DMS153 (cell line): ENCODE results near the gene TNFAIP8.

Source experiments
- DNase-seq: peaks from one replicate; lab custom pipeline; 2025; lab: John Stamatoyannopoulos, UW

Gene TNFAIP8

GRCh38 chr5:119355685-119356611, at the start of gene TNFAIP8:
TSS of gene TNFAIP8 (plus strand) at chr5:119356019. CDS start at chr5:119356091, 72 bp downstream.
- no peak for DNase-seq

GRCh38 chr5:119307170-119307569, 48.6 kb upstream of the TNFAIP8 start:
- DNase-seq = no peak

GRCh38 chr5:119309326-119309725, 46.5 kb upstream of the TNFAIP8 start:
- DNase-seq = no peak

GRCh38 chr5:119311688-119312087, 44.1 kb upstream of the TNFAIP8 start:
- no peak for DNase-seq

- DNase-seq = no peak
Observed at GRCh38 chr5:119312403-119312802, 43.4 kb upstream of the TNFAIP8 start.

GRCh38 chr5:119313197-119313596, 42.6 kb upstream of the TNFAIP8 start:
- no peak for DNase-seq

- DNase-seq = no peak
Observed at GRCh38 chr5:119313658-119314605, 41.9 kb upstream of the TNFAIP8 start.

- no peak for DNase-seq
Observed at GRCh38 chr5:119315516-119315949, 40.3 kb upstream of the TNFAIP8 start.

- DNase-seq = no peak
Observed at GRCh38 chr5:119316086-119316485, 39.7 kb upstream of the TNFAIP8 start.

GRCh38 chr5:119316906-119317305, 38.9 kb upstream of the TNFAIP8 start:
- DNase-seq = no peak

GRCh38 chr5:119318256-119318894, 37.4 kb upstream of the TNFAIP8 start:
- DNase-seq = no peak

GRCh38 chr5:119319401-119319800, 36.4 kb upstream of the TNFAIP8 start:
- DNase-seq = no peak

- no peak for DNase-seq
Observed at GRCh38 chr5:119319890-119320289, 35.9 kb upstream of the TNFAIP8 start.

- no peak for DNase-seq
Observed at GRCh38 chr5:119321569-119322311, 34.1 kb upstream of the TNFAIP8 start.

GRCh38 chr5:119322312-119322947, 33.4 kb upstream of the TNFAIP8 start:
- no peak for DNase-seq

- DNase-seq = no peak
Observed at GRCh38 chr5:119322948-119323537, 32.8 kb upstream of the TNFAIP8 start.

GRCh38 chr5:119323601-119324000, 32.2 kb upstream of the TNFAIP8 start:
- DNase-seq = peak; percentile 41

GRCh38 chr5:119324842-119325241, 31.0 kb upstream of the TNFAIP8 start:
- DNase-seq = no peak

- no peak for DNase-seq
Observed at GRCh38 chr5:119327018-119327417, 28.8 kb upstream of the TNFAIP8 start.
